Right lobe of liver (tissue), 6 donors: ENCODE data around the gene ASB2. TPM values are rescaled to one million over a fixed set of nuclear protein-coding genes. Genes with fewer than 3 reads are reported as not detected.

ENCODE experiments used
- ATAC-seq, 4 donors: fragments of 200-7000 bp; cut with Tn5 transposase; one replicate each; pipeline ENCODE4 v1.9.1; 2020; ENCODE audit warnings: mild to moderate bottlenecking in 4 of 4, moderate library complexity in 4 of 4
- DNase-seq, 3 donors: peaks; one replicate each; pipeline ENCODE4 v3.0.0-alpha.2; 2020
- H3K27ac ChIP-seq, 3 donors: fragments of 200-600 bp; one replicate each; pipeline ENCODE4 v1.8.0; 2022
- H3K27me3 ChIP-seq, 2 donors: fragments of 200-600 bp; one replicate each; pipeline ENCODE4 v1.8.0; 2022
- H3K36me3 ChIP-seq, 4 donors: fragments of 200-600 bp; sonication (generic) in 1 of 4; one replicate each; pipeline versions ENCODE4 v1.5.1 to v1.8.0; 2017 to 2022; ENCODE audit warnings: control low read depth in 1 of 4
- H3K4me1 ChIP-seq, 4 donors: fragments of 200-600 bp; sonication (generic) in 1 of 4; one replicate each; pipeline versions ENCODE4 v1.5.1 to v1.8.0; 2017 to 2022; ENCODE audit warnings: control low read depth in 1 of 4
- H3K4me3 ChIP-seq, 3 donors: fragments of 200-600 bp; one replicate each; pipeline ENCODE4 v1.8.0; 2022
- H3K9me3 ChIP-seq, 4 donors: fragments of 200-600 bp; sonication (generic) in 1 of 4; one replicate each; pipeline versions ENCODE4 v1.5.1 to v1.8.0; 2017 to 2022; ENCODE audit warnings: control low read depth in 1 of 4
- POLR2A ChIP-seq: fragments of 450-650 bp; IDR thresholded peaks from one replicate; pipeline ENCODE4 v1.6.1; 2017; ENCODE audit warnings: antibody characterized with exemption, mild to moderate bottlenecking
- WGBS: methylation state at CpG from one replicate; pipeline ENCODE4 v1.1.6; 2018; ENCODE audit warnings: low coverage, low lambda C conversion rate; ENCODE audit not compliant: insufficient coverage; ENCODE audit errors: missing lambda C conversion rate; 5-methylcytosine and 5-hydroxymethylcytosine counted together
- intact Hi-C, 2 donors: fragments of 100-400 bp; cut with DNase I; formaldehyde crosslinking; loops; one replicate each; pipeline versions ENCODE4 v1.11.2 to v1.14.1; 2022
- total RNA-seq, 6 experiments: library from RNA; depleted of rRNA in 2 of 6; stranded (reverse); fragments of >200 nt in 2 of 6; fragmentation: NEBNext Ultra II Directional in 3 of 6; extraction: Animal tissue kit (Norgen Biotek cat#: 25700) in 3 of 6; gene quantifications; one replicate each; pipeline versions ENCODE4 v1.1.0 to v1.2.4, GENCODE V29; 2016 to 2023
- TF ChIP-seq, protein P1 (sequence below), 4 donors: fragments of 200-600 bp in 3 of 4; fragments of 450-650 bp in 1 of 4; IDR thresholded peaks; one replicate each; pipeline versions ENCODE4 v1.5.1 to v1.8.0; 2016 to 2022; ENCODE audit warnings: antibody characterized with exemption in 4 of 4, mild to moderate bottlenecking in 2 of 4
- donor health status: DM: no; HTN: yes; CAD: no.
- donor health status: DM: no; HTN: no; CAD: no.
- donor health status: DM: no; HTN: no; CAD: no.
- donor health status: DM: no; HTN: yes; CAD: no.
- donor health status: DM: no; HTN: yes; CAD: no.

Gene ASB2
- total RNA-seq, 6 experiments from 2014 or later, result 0.20 to 0.59 (median 0.28) TPM

DNA sequence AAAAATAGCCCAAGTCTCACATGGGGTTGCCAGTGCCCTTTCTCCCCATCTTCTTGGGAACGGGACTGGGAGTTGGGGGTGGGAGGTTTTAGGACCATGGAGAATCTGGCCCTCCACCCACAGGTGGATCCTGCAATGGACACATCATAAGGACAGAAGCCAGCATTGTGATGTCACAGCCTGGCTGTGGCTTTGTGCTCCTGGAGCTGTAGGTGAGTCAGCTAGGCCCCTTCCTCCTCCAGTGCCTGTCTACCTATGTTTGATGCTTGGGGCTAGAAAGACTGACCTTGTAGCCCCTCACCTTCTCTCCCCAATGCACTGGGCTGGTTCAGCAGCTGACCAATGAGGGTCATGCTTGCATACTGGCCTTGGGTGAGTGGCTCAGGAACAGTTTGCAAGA, 20.7 kb upstream of the ASB2 start, which contains the start of gene CCDC197:
Gene CCDC197 (plus strand): TSS at position 220 of the 400 bp plus-strand sequence. CDS start 831 bp downstream, outside the sequence.
- TF ChIP-seq, protein P1, sequence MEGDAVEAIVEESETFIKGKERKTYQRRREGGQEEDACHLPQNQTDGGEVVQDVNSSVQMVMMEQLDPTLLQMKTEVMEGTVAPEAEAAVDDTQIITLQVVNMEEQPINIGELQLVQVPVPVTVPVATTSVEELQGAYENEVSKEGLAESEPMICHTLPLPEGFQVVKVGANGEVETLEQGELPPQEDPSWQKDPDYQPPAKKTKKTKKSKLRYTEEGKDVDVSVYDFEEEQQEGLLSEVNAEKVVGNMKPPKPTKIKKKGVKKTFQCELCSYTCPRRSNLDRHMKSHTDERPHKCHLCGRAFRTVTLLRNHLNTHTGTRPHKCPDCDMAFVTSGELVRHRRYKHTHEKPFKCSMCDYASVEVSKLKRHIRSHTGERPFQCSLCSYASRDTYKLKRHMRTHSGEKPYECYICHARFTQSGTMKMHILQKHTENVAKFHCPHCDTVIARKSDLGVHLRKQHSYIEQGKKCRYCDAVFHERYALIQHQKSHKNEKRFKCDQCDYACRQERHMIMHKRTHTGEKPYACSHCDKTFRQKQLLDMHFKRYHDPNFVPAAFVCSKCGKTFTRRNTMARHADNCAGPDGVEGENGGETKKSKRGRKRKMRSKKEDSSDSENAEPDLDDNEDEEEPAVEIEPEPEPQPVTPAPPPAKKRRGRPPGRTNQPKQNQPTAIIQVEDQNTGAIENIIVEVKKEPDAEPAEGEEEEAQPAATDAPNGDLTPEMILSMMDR (IDR thresholded peaks at IDR 0.05), result no peak
- no peak for TF ChIP-seq POLR2A
- Histone ChIP-seq H3K4me1 (no peaks in the 10 kb centered on the region), H3K27ac (no peak within 1 kb of the TSS), H3K9me3 (no peaks in the 10 kb centered on the region), H3K4me3 (no peak within 1 kb of the TSS), H3K27me3 (no peaks in the 10 kb centered on the region), H3K36me3 (no peaks in the 10 kb centered on the region)
- DNase-seq, result no peak
- ATAC-seq, result no peak
- intact Hi-C loops, result loop anchor here in 1 of 2 donors (10.0 kb wide), 1 partner anchor 52 kb away; no protein-coding TSS in a partner anchor
- no CpG with 5 or more reads among the region's 1 CpG for WGBS

DNA sequence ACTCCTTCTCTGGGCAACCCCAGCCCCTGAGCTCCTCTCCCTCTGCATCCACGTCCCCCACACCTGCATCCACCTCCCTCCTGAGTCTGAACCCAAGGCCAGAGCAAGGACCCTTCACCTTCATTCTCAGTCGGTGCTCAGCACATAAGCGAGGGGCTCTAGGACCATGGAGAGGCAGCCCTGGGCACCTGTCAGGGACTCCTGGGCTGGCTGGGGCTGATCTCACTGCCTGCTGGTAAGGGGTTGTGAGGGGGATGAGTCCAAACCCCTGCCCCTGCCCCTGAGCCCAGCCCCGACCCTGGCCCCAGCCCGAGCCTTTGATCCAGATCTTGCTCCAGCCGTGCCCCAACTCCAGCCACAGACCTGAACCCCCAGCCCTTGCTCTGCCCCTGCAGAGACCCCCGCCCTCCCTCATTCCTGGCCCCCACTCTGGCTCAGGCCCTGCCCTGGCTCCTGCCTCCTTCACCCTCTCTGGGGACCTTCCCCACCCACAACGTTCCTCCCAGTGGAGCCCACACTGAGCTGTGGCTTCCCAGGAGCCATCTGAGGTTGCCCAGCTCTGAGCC, 19.8 kb upstream of the ASB2 start:
- no peak for ATAC-seq
- no peak overlapping the region for H3K4me3 ChIP-seq
- no peak for DNase-seq
- no peak overlapping the region for H3K27ac ChIP-seq
- no peaks in the 10 kb centered on the region for H3K4me1 ChIP-seq
- H3K9me3 ChIP-seq, result no peaks in the 10 kb centered on the region
- WGBS, result 39% methylated on average over 3 of the region's 8 CpGs
- no peak for TF ChIP-seq POLR2A
- TF ChIP-seq, protein P1 (IDR thresholded peaks at IDR 0.05), result no peak
- no peaks in the 10 kb centered on the region for H3K36me3 ChIP-seq
- intact Hi-C loops, result loop anchor here in 1 of 2 donors (10.0 kb wide), 1 partner anchor 51 kb away; no protein-coding TSS in a partner anchor
- H3K27me3 ChIP-seq, result no peaks in the 10 kb centered on the region

DNA sequence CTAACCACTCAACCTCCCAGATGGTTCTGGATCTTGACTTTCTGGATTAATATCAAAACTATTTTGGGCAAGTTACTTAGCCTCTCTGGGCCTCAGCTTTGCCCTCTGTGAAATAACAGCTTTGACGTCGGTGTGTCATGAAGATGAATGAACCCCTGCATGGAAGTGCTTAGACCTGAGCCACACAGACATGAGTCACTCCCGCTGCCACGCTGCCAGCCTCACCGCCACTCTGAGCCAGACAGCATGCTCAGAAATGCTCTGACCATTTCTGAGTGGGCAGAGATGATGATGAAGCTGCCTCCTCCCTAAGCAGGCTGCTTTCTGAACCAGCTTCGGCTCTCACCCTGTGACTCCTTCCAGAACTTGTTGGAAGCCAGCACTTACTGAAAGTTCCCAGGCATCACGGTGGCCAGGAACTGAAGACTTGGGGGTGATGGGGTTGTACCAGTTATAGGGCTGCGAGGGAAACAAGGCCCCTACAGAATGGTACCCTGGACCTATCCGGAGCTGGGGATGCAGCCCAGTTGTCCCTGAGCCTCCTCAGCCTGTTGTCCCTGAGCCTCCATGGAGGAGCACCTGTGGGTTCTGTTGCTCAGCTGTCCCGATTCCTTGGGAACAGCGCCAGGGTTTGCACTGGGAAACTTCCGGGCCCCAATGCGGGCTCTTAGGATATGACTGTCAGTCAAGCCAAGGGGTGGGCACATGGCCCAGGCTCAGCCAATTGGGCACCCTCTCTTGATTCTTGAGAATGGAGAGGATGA, 18.7 kb upstream of the ASB2 start:
- WGBS, result 38% methylated on average over 9 of the region's 13 CpGs
- TF ChIP-seq POLR2A, result no peak
- TF ChIP-seq, protein P1 (IDR thresholded peaks at IDR 0.05), result no peak
- Histone ChIP-seq H3K4me3 (no peak overlapping the region), H3K9me3 (no peaks in the 10 kb centered on the region), H3K36me3 (no peaks in the 10 kb centered on the region), H3K27ac (no peak overlapping the region), H3K4me1 (no peaks in the 10 kb centered on the region), H3K27me3 (no peaks in the 10 kb centered on the region)
- intact Hi-C loops, result loop anchor here in 1 of 2 donors (10.0 kb wide), 1 partner anchor 50 kb away; no protein-coding TSS in a partner anchor
- no peak for DNase-seq
- no peak for ATAC-seq

DNA sequence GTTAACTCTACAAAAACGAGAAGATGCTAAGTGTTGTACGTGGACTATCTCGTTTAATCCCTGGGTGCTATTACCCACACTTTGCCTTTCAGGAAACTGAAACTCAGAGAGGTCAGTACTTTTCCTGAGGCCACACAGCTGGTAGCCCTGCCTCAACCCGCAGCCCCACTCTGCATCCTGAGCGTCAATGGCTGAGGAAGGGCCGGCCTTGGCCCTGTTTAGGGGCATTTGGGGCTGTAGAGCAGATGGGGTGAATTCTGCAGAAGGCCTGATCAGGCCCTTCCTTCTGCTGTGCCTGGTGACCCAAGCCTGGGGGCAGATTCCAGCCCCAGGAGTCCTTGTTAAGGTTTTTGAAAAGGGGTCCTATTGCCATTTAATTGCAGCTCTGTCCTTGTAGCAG, 17.0 kb upstream of the ASB2 start:
- TF ChIP-seq, protein P1 (IDR thresholded peaks at IDR 0.05), result no peak
- TF ChIP-seq POLR2A, result no peak
- DNase-seq, result no peak
- no peaks in the 10 kb centered on the region for H3K4me1 ChIP-seq
- intact Hi-C loops, result loop anchor here in 1 of 2 donors (10.0 kb wide), 1 partner anchor 49 kb away; no protein-coding TSS in a partner anchor
- H3K36me3 ChIP-seq, result no peaks in the 10 kb centered on the region
- no peaks in the 10 kb centered on the region for H3K9me3 ChIP-seq
- ATAC-seq, result no peak
- H3K4me3 ChIP-seq, result no peak overlapping the region
- 70% methylated on average over 6 of the region's 6 CpGs for WGBS
- H3K27me3 ChIP-seq, result no peaks in the 10 kb centered on the region
- H3K27ac ChIP-seq, result no peak overlapping the region
